AG09319 (cell line): ENCODE measurements around the gene TMEM134.
A peak's percentile ranks its signal among the peaks of the same experiment; 100 is the strongest.
"Not testable (repeated sequence)": the region's sequence is repeated elsewhere in the genome, so short reads cannot be mapped to it uniquely, and the experiment has no call there.

Experiments used
- DNase-seq: peaks from one replicate; pipeline ENCODE4 v3.0.0-alpha.2; 2010; ENCODE audit warnings: low read depth; ENCODE audit errors: extremely low read depth
- TF ChIP-seq, protein P1 (sequence below): IDR thresholded peaks from 2 replicates; pipeline ENCODE4 v1.5.1; 2011; ENCODE audit warnings: low read depth, mild to moderate bottlenecking, inconsistent platforms, low read length, moderate library complexity

Gene TMEM134, protein sequence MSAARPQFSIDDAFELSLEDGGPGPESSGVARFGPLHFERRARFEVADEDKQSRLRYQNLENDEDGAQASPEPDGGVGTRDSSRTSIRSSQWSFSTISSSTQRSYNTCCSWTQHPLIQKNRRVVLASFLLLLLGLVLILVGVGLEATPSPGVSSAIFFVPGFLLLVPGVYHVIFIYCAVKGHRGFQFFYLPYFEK

DNA sequence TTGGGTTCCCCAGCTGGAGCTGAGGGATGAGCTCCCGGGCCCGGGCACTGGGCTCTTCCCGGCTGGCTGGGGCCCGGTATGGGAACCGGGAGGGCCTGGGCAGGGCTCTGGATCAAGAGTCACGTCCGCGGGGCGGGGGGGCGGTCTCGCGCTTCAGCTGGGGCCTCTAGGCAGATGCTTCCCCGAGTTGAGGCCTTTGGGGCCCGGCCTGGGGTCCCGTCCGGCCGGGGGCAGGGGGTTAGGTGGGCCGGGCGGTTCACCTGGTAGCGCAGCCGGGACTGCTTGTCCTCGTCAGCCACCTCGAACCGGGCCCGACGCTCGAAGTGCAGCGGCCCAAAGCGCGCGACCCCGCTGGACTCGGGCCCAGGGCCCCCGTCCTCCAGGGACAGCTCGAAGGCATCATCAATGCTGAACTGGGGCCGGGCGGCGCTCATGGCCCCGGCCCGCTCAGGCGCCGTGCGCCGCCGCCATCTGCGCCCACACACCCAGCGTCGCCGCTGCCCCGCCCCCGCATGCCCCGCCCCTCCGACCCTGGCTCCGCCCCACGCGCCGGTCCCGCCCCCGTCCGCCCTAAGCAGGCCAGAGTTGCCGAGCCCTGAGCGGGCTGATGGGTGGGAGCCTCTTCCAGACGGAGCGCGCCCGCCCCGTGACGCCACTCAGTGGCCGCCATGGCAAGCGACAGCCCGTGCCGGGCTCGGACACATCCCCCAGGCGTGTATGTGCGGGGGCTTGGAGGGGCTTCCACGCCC, at the start of gene TMEM134:
TSS of gene TMEM134 (minus strand) at position 493 of the 749 bp plus-strand sequence. CDS start at position 434, 59 bp downstream.
- DNase-seq: peak; percentile 77
- TF ChIP-seq, protein P1, sequence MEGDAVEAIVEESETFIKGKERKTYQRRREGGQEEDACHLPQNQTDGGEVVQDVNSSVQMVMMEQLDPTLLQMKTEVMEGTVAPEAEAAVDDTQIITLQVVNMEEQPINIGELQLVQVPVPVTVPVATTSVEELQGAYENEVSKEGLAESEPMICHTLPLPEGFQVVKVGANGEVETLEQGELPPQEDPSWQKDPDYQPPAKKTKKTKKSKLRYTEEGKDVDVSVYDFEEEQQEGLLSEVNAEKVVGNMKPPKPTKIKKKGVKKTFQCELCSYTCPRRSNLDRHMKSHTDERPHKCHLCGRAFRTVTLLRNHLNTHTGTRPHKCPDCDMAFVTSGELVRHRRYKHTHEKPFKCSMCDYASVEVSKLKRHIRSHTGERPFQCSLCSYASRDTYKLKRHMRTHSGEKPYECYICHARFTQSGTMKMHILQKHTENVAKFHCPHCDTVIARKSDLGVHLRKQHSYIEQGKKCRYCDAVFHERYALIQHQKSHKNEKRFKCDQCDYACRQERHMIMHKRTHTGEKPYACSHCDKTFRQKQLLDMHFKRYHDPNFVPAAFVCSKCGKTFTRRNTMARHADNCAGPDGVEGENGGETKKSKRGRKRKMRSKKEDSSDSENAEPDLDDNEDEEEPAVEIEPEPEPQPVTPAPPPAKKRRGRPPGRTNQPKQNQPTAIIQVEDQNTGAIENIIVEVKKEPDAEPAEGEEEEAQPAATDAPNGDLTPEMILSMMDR: peak; percentile 44

DNA sequence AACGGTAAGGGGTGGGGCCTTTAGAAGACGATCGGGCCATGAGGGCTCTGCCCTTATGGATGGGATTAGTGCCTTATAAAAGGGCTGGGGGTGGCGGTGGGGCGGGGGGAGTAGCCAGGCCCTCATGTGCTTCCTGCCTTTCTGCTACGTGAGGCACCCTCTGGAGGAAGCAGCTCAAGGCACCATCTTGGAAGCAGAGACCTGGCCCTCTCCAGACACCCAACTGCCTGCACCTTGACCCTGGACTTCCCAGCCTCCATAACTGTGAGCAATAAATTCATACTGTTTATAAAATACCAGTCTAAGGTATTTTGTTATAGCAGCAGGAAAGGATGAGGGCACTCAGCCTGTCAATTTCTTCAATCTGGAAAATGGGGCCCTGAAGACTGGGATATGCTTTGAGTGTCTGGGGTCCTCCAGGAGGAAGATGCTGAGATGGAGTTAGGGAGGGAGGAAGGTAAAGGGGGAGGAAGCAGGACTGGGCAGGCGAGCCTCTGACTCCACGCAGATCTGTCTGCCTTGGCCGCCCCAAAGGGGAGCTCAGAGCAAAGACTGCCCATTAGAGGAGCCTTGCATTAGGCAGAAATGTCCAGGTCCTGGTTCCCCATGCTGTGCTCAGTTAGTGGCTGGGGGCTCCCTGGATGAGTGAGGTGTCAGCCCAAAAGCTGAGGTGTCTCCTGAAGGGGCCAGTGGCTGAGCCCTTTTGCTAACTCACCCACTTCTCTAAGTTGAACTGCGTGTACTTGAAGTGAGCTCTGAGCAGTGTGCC, 48.9 kb upstream of the TMEM134 start:
- TF ChIP-seq, protein P1: no peak
- no peak for DNase-seq

DNA sequence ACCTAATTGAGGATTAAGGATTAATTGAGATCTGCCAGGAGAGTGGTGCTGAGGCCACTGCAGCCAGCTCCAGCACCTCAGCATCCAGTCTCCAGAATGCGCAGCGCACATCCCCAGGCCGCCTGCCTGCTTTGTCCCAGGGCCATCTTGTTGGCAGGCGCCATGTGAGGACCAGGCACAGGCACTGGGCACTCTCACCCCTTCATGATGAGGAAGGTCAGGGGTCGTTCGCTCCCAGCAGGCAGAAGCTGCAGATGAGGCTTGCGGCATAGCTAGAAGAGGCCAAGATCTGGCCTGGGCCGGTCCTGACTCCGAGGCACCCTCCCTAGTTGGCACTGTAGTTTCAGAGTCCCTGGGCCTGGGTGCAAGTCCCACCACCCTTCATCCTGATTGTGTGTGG, 47.8 kb upstream of the TMEM134 start:
- no peak for DNase-seq
- TF ChIP-seq, protein P1: no peak

DNA sequence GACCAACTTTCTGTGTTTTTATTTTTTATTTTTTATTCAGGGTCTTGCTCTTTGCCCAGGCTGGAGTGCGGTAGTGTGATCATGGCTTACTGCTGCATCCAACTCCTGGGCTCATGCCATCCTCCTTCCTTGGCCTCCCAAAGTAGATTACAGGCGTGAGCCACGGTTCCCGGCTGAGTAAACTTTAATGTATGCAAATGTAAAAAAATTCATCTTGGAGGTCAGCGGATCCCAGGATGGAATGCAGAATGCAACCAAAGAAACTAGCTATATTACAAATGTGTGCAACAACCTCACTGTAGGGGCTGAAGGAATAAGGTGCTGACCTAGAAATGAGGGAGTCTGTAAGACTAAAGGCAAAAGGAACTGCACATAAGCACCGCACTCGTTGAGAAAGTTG, 45.1 kb upstream of the TMEM134 start:
- DNase-seq: no peak
- TF ChIP-seq, protein P1: no peak

DNA sequence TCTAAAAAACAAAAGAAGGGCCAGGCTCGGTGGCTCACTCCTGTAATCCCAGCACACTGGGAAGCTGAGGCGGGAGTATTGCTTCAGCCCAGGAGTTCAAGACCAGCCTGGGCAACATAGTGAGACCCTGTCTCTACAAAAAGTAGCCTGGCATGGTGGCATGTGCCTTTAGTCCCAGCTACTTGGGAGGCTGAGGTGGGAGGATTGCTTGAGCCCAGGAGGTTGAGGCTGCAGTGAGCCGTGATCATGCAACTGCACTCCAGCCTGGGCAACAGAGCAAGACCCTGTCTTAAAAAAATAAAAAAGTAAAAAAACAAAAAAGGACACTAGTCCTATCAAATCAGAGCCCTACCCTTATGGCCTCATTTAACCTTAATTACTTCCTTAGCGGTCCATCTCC, 42.5 kb upstream of the TMEM134 start:
- DNase-seq: not testable (repeated sequence)

DNA sequence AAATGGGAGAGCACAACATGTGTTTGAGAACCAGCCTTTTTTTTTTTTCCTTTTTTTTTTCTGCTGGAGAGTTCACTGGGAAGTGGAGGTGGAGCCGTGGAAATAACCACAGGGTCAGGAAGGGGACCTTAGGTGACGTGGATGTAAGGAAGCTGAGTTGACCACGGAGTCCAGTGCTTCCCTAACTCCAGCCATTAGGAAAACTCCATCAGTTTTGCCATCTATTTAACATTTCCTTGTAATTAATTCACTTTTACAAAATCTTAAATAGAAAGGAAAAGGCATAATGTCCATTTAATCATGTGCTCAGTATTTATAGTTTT, 40.9 kb upstream of the TMEM134 start:
- no peak for DNase-seq
- TF ChIP-seq, protein P1: no peak

DNA sequence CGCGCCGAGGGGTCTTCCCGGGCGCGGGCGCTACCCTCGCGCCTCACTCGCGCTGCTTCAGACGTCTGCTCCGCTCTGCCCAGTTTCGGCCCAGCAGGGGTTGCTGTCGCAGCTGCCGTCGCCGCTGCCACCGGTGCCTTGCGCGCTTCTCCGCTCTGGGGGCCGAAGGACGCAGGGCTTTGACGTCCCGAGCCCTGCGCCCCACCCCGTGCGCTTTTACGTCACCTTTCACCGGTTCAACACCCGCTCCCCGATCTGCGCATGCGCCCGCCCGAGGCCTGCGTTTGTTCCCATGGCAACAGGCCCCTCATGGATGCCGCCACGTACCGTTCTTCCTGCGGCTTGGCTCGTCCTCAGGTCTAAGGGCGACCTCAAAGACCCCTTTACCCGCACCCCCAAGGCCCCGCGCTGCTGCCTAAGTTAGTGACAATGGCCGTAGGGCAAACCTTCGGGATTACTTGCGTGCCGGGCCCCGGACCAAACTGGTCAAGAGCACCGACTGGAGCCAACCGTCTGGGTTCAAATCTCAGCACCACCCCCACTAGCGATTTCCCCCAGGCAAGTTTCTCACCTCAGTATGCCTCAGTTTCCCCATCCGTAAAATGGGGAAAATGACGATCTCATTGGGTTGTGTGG, 39.6 kb upstream of the TMEM134 start:
- TF ChIP-seq, protein P1: no peak
- peak; percentile 92 for DNase-seq
